Stomach (tissue), 4 donors: Measurements from ENCODE around the gene ITGB8.

Experiments
- CTCF ChIP-seq, 7 experiments: fragments of 450-650 bp in 4 of 7; fragments of 200-600 bp in 3 of 7; sonication (generic) in 3 of 7; IDR thresholded peaks; one replicate each; pipeline ENCODE4 v1.5.1; 2016 to 2019; ENCODE audit warnings: antibody characterized with exemption in 7 of 7, control low read depth in 2 of 7, mild to moderate bottlenecking in 1 of 7
- EP300 ChIP-seq: sonication (generic); formaldehyde crosslinking; IDR thresholded peaks from one replicate; pipeline ENCODE4 v1.6.1; 2017; ENCODE audit warnings: antibody characterized with exemption
- POLR2A ChIP-seq, 4 donors: fragments of 450-650 bp; IDR thresholded peaks; one replicate each; pipeline ENCODE4 v1.6.1; 2016; ENCODE audit warnings: antibody characterized with exemption in 4 of 4, control low read depth in 2 of 4, mild to moderate bottlenecking in 1 of 4, moderate library complexity in 1 of 4
- POLR2AphosphoS5 ChIP-seq, 3 donors: sonication (generic); formaldehyde crosslinking; IDR thresholded peaks; one replicate each; pipeline ENCODE4 v1.6.1; 2016; ENCODE audit warnings: antibody characterized with exemption in 3 of 3

- TF ChIP-seq POLR2AphosphoS5 (IDR thresholded peaks at IDR 0.05) (no peak), CTCF (IDR thresholded peaks at IDR 0.05) (no peak), EP300 (no peak), POLR2A (IDR thresholded peaks at IDR 0.05) (no peak)
Observed at GRCh38 chr7:20331910-20332813, 1.5 kb downstream of the ITGB8 start.
